Measurements from ENCODE around the gene PDE4D.

DNA sequence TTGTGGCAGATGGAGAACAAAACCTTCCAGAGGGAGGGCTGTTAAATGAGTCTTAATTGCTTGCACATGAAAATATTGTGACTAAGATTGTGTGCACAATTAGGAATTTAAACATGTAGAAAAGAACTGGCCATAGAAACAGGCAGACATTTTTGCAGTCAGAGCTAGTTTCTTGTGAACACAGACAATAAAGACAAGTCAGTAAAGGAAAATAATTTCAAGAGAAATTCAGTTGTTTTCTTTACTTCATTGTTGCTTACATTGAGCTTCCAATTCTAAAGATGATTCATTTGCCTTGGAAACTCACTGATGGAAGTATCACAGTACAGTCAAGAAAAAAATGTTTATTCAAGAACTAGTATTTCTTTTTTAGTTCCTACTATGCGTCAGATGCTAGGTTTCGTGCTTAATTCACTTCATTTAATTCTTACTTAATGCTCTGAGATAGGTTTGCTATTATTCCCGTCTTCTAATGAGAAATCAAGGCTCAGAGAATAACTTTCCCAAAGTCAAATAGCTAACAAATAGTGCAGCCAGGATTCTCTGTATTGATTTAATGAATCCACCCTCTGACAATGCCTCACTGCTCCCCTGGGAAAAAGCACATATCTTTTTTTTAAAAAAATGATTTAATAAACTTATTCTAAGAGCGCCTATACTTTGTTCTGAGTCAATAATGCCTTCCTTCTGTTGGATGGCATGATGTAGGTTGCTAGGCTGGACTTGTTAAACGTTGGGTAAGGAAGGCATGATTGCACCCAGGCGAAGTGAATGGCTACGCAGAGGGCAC, 729.3 kb downstream of the PDE4D start:
- TF ChIP-seq EZH2 (IDR thresholded peaks at IDR 0.05; ENCODE audit: insufficient read depth, poor library complexity, severe bottlenecking) (no peak), EZH2phosphoT487 (IDR thresholded peaks at IDR 0.05; ENCODE audit: insufficient read depth, low read depth) (no peak)

Measured in GM23248 (cell line).